Liver (tissue), 9 donors: ENCODE data around the gene ZNF132. TPM values are rescaled to one million over a fixed set of nuclear protein-coding genes. Genes with fewer than 3 reads are reported as not detected.

Experiments used
- DNase-seq: peaks from one replicate; pipeline ENCODE4 v3.0.0-alpha.2; 2017; ENCODE audit warnings: low spot score
- H3K27ac ChIP-seq, 2 donors: one replicate each; pipeline ENCODE4 v1.7.0; 2013; ENCODE audit warnings: inconsistent platforms in 2 of 2, low read length in 2 of 2, control low read depth in 1 of 2, low read depth in 1 of 2, mild to moderate bottlenecking in 1 of 2
- H3K27me3 ChIP-seq, 4 donors: one replicate each; pipeline versions ENCODE4 v1.6.1 to v1.7.0; 2013; ENCODE audit warnings: low read length in 3 of 4, inconsistent platforms in 1 of 4, mild to moderate bottlenecking in 1 of 4, moderate library complexity in 1 of 4; ENCODE audit not compliant: control insufficient read depth in 4 of 4, insufficient read depth in 4 of 4
- H3K36me3 ChIP-seq, 4 donors: one replicate each; pipeline versions ENCODE4 v1.6.1 to v1.7.0; 2013; ENCODE audit warnings: low read length in 3 of 4, mild to moderate bottlenecking in 3 of 4, low read depth in 1 of 4, moderate library complexity in 1 of 4; ENCODE audit not compliant: control insufficient read depth in 4 of 4, insufficient read depth in 3 of 4
- H3K4me1 ChIP-seq, 4 donors: one replicate each; pipeline versions ENCODE4 v1.6.1 to v1.7.0; 2013; ENCODE audit warnings: low read length in 3 of 4, mild to moderate bottlenecking in 3 of 4, moderate library complexity in 1 of 4; ENCODE audit not compliant: control insufficient read depth in 4 of 4, insufficient read depth in 4 of 4
- H3K4me3 ChIP-seq, 3 donors: one replicate each; pipeline versions ENCODE4 v1.6.1 to v1.7.0; 2013; ENCODE audit warnings: low read length in 3 of 3, control low read depth in 1 of 3, low read depth in 1 of 3, mild to moderate bottlenecking in 1 of 3
- H3K9ac ChIP-seq, 2 donors: one replicate each; pipeline ENCODE4 v1.7.0; 2013; ENCODE audit warnings: low read length in 2 of 2, mild to moderate bottlenecking in 2 of 2, moderate library complexity in 2 of 2, control low read depth in 1 of 2, low read depth in 1 of 2
- H3K9me3 ChIP-seq, 4 donors: one replicate each; pipeline versions ENCODE4 v1.6.1 to v1.7.0; 2013; ENCODE audit warnings: low read length in 3 of 4; ENCODE audit not compliant: control insufficient read depth in 4 of 4
- ATF3 ChIP-seq: IDR thresholded peaks from 2 replicates; pipeline ENCODE4 v1.6.1; 2016; ENCODE audit warnings: antibody characterized with exemption
- EGR1 ChIP-seq, 2 donors: IDR thresholded peaks; 2 replicates each; pipeline ENCODE4 v1.6.1; 2016 to 2018; ENCODE audit warnings: antibody characterized with exemption in 2 of 2, low read depth in 2 of 2
- FOXA2 ChIP-seq: IDR thresholded peaks from 2 replicates; pipeline ENCODE4 v1.6.1; 2016; ENCODE audit warnings: antibody characterized with exemption
- JUND ChIP-seq, 2 donors: IDR thresholded peaks; 2 replicates each; pipeline ENCODE4 v1.6.1; 2016; ENCODE audit warnings: antibody characterized with exemption in 2 of 2
- MAX ChIP-seq: IDR thresholded peaks from 2 replicates; pipeline ENCODE4 v1.6.1; 2016; ENCODE audit warnings: antibody characterized with exemption
- RXRA ChIP-seq, 2 donors: IDR thresholded peaks; 2 replicates each; pipeline ENCODE4 v1.6.1; 2017 to 2018; ENCODE audit warnings: antibody characterized with exemption in 2 of 2, mild to moderate bottlenecking in 1 of 2
- SP1 ChIP-seq: IDR thresholded peaks from 2 replicates; pipeline ENCODE4 v1.6.1; 2018; ENCODE audit warnings: antibody characterized with exemption, mild to moderate bottlenecking
- WGBS: extraction: QIAGEN DNeasy Blood & Tissue Kit; methylation state at CpG from one replicate; pipeline ENCODE4 v1.1.7; 2013; 5-methylcytosine and 5-hydroxymethylcytosine counted together
- polyA plus RNA-seq, 2 donors: library from polyadenylated mRNA; stranded (reverse) in 1 of 2; unstranded in 1 of 2; fragments of 200-250 nt in 1 of 2; fragments of >200 nt in 1 of 2; fragmentation: Nextera tagmentation in 1 of 2; extraction: Ambion mirVana in 1 of 2; gene quantifications; one replicate each; pipeline versions ENCODE4 v1.2.1 to v1.2.3, GENCODE V29; 2013 to 2015
- total RNA-seq, 2 donors: library from RNA; depleted of rRNA; stranded (reverse); fragments of >200 nt; gene quantifications; one replicate each; pipeline ENCODE4 v1.2.3, GENCODE V29; 2014
- TF ChIP-seq, protein P1 (sequence below): IDR thresholded peaks from 2 replicates; pipeline ENCODE4 v1.6.1; 2016; ENCODE audit warnings: antibody characterized with exemption, mild to moderate bottlenecking
- TF ChIP-seq, protein P2 (sequence below): IDR thresholded peaks from 2 replicates; pipeline ENCODE4 v1.6.1; 2016; ENCODE audit warnings: antibody characterized with exemption
- donor health status: healthy.
- donor health status: healthy.
- donor health status: healthy.
- donor health status: healthy.
- donor health status: healthy.

ZNF132 gene
- total and polyA plus RNA-seq, 4 donors: 0.64 to 2.0 (median 1.0) TPM

GRCh38 chr19:58395979-58396627, 43.9 kb downstream of the ZNF132 start:
- TF ChIP-seq MAX (no peak), FOXA2 (no peak), RXRA (IDR thresholded peaks at IDR 0.05) (no peak), EGR1 (IDR thresholded peaks at IDR 0.05; ENCODE audit: low read depth in 2 of 2) (no peak), JUND (IDR thresholded peaks at IDR 0.05) (no peak), ATF3 (no peak)
- TF ChIP-seq, protein P1, sequence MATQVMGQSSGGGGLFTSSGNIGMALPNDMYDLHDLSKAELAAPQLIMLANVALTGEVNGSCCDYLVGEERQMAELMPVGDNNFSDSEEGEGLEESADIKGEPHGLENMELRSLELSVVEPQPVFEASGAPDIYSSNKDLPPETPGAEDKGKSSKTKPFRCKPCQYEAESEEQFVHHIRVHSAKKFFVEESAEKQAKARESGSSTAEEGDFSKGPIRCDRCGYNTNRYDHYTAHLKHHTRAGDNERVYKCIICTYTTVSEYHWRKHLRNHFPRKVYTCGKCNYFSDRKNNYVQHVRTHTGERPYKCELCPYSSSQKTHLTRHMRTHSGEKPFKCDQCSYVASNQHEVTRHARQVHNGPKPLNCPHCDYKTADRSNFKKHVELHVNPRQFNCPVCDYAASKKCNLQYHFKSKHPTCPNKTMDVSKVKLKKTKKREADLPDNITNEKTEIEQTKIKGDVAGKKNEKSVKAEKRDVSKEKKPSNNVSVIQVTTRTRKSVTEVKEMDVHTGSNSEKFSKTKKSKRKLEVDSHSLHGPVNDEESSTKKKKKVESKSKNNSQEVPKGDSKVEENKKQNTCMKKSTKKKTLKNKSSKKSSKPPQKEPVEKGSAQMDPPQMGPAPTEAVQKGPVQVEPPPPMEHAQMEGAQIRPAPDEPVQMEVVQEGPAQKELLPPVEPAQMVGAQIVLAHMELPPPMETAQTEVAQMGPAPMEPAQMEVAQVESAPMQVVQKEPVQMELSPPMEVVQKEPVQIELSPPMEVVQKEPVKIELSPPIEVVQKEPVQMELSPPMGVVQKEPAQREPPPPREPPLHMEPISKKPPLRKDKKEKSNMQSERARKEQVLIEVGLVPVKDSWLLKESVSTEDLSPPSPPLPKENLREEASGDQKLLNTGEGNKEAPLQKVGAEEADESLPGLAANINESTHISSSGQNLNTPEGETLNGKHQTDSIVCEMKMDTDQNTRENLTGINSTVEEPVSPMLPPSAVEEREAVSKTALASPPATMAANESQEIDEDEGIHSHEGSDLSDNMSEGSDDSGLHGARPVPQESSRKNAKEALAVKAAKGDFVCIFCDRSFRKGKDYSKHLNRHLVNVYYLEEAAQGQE: no peak
- TF ChIP-seq, protein P2, sequence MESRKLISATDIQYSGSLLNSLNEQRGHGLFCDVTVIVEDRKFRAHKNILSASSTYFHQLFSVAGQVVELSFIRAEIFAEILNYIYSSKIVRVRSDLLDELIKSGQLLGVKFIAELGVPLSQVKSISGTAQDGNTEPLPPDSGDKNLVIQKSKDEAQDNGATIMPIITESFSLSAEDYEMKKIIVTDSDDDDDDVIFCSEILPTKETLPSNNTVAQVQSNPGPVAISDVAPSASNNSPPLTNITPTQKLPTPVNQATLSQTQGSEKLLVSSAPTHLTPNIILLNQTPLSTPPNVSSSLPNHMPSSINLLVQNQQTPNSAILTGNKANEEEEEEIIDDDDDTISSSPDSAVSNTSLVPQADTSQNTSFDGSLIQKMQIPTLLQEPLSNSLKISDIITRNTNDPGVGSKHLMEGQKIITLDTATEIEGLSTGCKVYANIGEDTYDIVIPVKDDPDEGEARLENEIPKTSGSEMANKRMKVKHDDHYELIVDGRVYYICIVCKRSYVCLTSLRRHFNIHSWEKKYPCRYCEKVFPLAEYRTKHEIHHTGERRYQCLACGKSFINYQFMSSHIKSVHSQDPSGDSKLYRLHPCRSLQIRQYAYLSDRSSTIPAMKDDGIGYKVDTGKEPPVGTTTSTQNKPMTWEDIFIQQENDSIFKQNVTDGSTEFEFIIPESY: no peak
- H3K27me3 ChIP-seq: peaks cover 0 to 5% (median 0%) of the 10 kb centered on the region in 4 donors
- H3K4me1 ChIP-seq: peaks cover 2 to 11% (median 9%) of the 10 kb centered on the region in 4 donors
- no peak overlapping the region for H3K9ac ChIP-seq
- H3K4me3 ChIP-seq: peak overlapping the region in 1 of 3 donors; percentile 6
- H3K27ac ChIP-seq: no peak overlapping the region
- H3K36me3 ChIP-seq: peaks cover 19 to 34% (median 21%) of the 10 kb centered on the region in 4 donors
- no peak for DNase-seq
- H3K9me3 ChIP-seq: no peaks in the 10 kb centered on the region
- WGBS: 9% methylated on average over 75 of the region's 75 CpGs

DNA sequence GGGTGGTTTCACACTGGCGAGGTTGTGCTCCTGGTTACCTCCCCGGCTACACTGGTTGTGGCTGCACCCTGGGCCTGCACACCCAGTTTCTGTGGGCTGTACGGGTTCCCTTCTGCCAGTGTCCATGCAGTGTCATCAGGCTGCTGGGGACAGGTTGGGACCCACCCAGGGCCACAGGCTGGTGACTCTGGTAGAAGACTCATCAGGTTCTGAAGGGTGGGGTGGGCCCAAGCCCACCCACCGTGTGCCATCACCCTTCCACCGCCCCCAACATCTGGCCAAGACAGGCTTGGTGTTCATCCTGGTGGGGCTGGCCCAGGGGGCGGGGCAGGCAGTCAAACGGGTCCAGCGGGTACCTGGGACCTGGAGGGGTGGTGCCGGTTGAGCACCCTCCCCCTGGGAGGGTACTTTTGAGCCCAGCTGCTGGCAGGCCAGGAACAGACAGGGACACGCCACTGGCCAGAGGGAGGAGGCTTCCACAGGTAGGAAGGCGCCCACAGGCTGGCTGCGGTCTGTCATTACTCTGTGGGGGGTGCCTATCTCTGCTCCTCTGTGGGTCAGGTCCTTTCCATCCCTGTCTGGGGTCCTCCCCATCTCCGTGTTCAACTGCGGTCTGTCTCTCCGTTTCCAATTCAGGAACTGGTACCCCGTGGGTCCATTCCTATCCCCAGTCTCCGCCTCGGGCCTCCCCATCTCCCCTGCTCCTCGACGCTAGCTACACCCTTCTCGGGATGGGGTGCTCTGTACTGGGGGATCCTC, 44.6 kb downstream of the ZNF132 start, which contains the start of gene RNF225:
Gene RNF225 (plus strand): TSS at position 437 of the 759 bp plus-strand sequence. CDS start 434 bp downstream, outside the sequence.
- no peak for TF ChIP-seq FOXA2
- TF ChIP-seq SP1: no peak
- peaks cover 0 to 5% (median 0%) of the 10 kb centered on the region in 4 donors for H3K27me3 ChIP-seq
- no peak for DNase-seq
- H3K36me3 ChIP-seq: peaks cover 23 to 41% (median 26%) of the 10 kb centered on the region in 4 donors
- no peak within 1 kb of the TSS for H3K9ac ChIP-seq
- peak within 1 kb of the TSS in 1 of 3 donors; percentile 6 for H3K4me3 ChIP-seq
- H3K4me1 ChIP-seq: peaks cover under 1 to 6% (median 3%) of the 10 kb centered on the region in 4 donors
- 44% methylated on average over 21 of the region's 21 CpGs for WGBS
- no peak within 1 kb of the TSS for H3K27ac ChIP-seq
- no peaks in the 10 kb centered on the region for H3K9me3 ChIP-seq
